Upper lobe of left lung (tissue), 4 donors: ENCODE results near the gene MCF2.

Experiments
- CTCF ChIP-seq, 6 experiments: fragments of 450-650 bp in 4 of 6; fragments of 200-600 bp in 2 of 6; sonication (generic) in 2 of 6; IDR thresholded peaks; one replicate each; pipeline ENCODE4 v1.5.1; 2016 to 2019; ENCODE audit warnings: antibody characterized with exemption in 6 of 6
- EP300 ChIP-seq, 4 donors: sonication (generic); formaldehyde crosslinking; IDR thresholded peaks; one replicate each; pipeline ENCODE4 v1.5.1; 2017; ENCODE audit warnings: antibody characterized with exemption in 4 of 4, control low read depth in 2 of 4
- POLR2A ChIP-seq, 4 donors: fragments of 450-650 bp; IDR thresholded peaks; one replicate each; pipeline ENCODE4 v1.5.1; 2016 to 2017; ENCODE audit warnings: antibody characterized with exemption in 4 of 4, mild to moderate bottlenecking in 2 of 4
- POLR2AphosphoS5 ChIP-seq, 2 donors: sonication (generic); formaldehyde crosslinking; IDR thresholded peaks; one replicate each; pipeline ENCODE4 v1.5.1; 2017; ENCODE audit warnings: antibody characterized with exemption in 2 of 2

- TF ChIP-seq CTCF (IDR thresholded peaks at IDR 0.05): no peak
- no peak for TF ChIP-seq POLR2A (IDR thresholded peaks at IDR 0.05)
- TF ChIP-seq POLR2AphosphoS5 (IDR thresholded peaks at IDR 0.05): no peak
- TF ChIP-seq EP300 (IDR thresholded peaks at IDR 0.05): no peak
Observed at GRCh38 chrX:139647597-139647996, 60.4 kb downstream of the MCF2 start.
